CD4-positive, alpha-beta T cell treated with Interleukin-6 at 100 ng/mL for 8 hours (primary cell): ENCODE results near the gene RRAS.

Source experiments
- DNase-seq: peaks from one replicate; pipeline ENCODE4 v3.0.0-alpha.2; 2020; ENCODE audit warnings: mixed read lengths, low spot score

The RRAS gene

GRCh38 chr19:49677231-49677900, 37.4 kb upstream of the RRAS start, which contains the start of gene PRMT1:
TSS of gene PRMT1 (plus strand) at chr19:49677271. CDS start at chr19:49677281, 10 bp downstream.
- peak; percentile 28 for DNase-seq

GRCh38 chr19:49676784-49677230, 36.9 kb upstream of the RRAS start:
- DNase-seq: peak; percentile 100

- DNase-seq: no peak
Observed at GRCh38 chr19:49676136-49676783, 36.3 kb upstream of the RRAS start.

- DNase-seq: peak; percentile 74
Observed at GRCh38 chr19:49672131-49672919, 32.4 kb upstream of the RRAS start.

GRCh38 chr19:49669516-49669915, 29.6 kb upstream of the RRAS start:
- DNase-seq: no peak

- no peak for DNase-seq
Observed at GRCh38 chr19:49667473-49667872, 27.5 kb upstream of the RRAS start.

GRCh38 chr19:49666120-49666444, 26.1 kb upstream of the RRAS start:
- no peak for DNase-seq

GRCh38 chr19:49665351-49666119, 25.6 kb upstream of the RRAS start, which contains the start of the genes BCL2L12 and IRF3:
TSS of gene BCL2L12 (plus strand) at chr19:49665933. CDS start at chr19:49666693, 760 bp downstream.
TSS of gene IRF3 (minus strand) at chr19:49665857. CDS start at chr19:49664838, 1,019 bp downstream.
- peak; percentile 98 for DNase-seq

GRCh38 chr19:49665036-49665350, 25.1 kb upstream of the RRAS start:
- DNase-seq: no peak

GRCh38 chr19:49664171-49665035, 24.5 kb upstream of the RRAS start:
- peak; percentile 90 for DNase-seq

GRCh38 chr19:49663224-49663623, 23.3 kb upstream of the RRAS start:
- DNase-seq: no peak

- DNase-seq: no peak
Observed at GRCh38 chr19:49662011-49662410, 22.1 kb upstream of the RRAS start.

GRCh38 chr19:49660338-49660961, 20.5 kb upstream of the RRAS start:
- DNase-seq: no peak

- DNase-seq: no peak
Observed at GRCh38 chr19:49658566-49659442, 18.9 kb upstream of the RRAS start.

- DNase-seq: no peak
Observed at GRCh38 chr19:49658139-49658517, 18.2 kb upstream of the RRAS start.

GRCh38 chr19:49657493-49658138, 17.7 kb upstream of the RRAS start:
- DNase-seq: no peak

GRCh38 chr19:49656456-49657109, 16.6 kb upstream of the RRAS start:
- no peak for DNase-seq

GRCh38 chr19:49655570-49656455, 15.9 kb upstream of the RRAS start:
- DNase-seq: no peak
